ENCODE data around the gene DAB2IP. TPM values are rescaled to one million over a fixed set of nuclear protein-coding genes. Genes with fewer than 3 reads are reported as not detected.
"Not testable (repeated sequence)": the region's sequence is repeated elsewhere in the genome, so short reads cannot be mapped to it uniquely, and the experiment has no call there.

Gene DAB2IP
- total RNA-seq, 1 experiment from 2014 or later = 4.0 TPM

DNA sequence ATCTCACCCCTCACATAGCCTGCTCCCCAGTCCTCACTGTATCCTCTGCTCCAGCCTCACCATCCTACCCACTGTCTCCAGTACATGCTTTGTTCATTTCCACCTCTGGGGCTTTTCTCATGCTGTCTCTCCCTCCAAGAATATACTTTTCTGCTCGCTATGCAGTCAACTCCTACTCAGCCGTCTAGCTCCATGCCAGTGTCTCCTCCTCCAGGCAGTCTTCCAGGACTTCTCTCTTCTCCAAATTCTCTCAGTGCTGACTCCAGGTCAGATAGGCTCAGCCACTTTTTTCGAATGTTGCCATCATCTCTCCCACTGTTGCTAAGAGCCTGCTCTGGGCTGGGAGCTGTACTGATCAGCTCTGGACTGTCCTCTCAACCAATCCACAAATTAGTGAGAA, 8.0 kb upstream of the DAB2IP start:
- DNase-seq (ENCODE audit: low read depth) = no peak

GRCh38 chr9:121644040-121644439, 7.4 kb upstream of the DAB2IP start:
- DNase-seq (ENCODE audit: low read depth) = not testable (repeated sequence)

GRCh38 chr9:121645003-121645402, 6.4 kb upstream of the DAB2IP start:
- DNase-seq (ENCODE audit: low read depth) = no peak

- no peak for DNase-seq (ENCODE audit: low read depth)
These were observed 5.3 kb upstream of the DAB2IP start for GRCh38 chr9:121645853-121646807.

GRCh38 chr9:121646992-121647391, 4.4 kb upstream of the DAB2IP start:
- DNase-seq (ENCODE audit: low read depth) = no peak

DNA sequence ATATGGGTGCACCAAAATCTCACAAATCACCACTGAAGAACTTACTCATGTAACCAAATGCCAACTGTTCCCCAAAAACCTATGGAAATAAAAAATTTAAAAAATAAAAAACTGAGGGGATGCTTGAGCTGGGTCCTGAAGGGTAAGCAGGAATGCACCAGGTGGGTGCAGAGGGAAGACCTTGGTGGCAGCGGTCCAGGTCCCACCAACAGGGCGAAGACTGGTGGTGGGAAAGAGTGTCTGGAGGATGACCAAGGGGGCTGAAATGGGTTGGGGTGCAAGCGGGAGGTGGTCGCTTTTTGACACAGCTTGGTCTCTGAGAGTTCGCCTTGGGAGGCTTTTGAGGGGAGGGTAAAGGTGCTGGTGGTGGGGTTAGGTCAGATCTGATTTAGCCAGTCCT, 3.3 kb upstream of the DAB2IP start:
- DNase-seq (ENCODE audit: low read depth) = no peak

- DNase-seq (ENCODE audit: low read depth) = no peak
These were observed 2.6 kb upstream of the DAB2IP start for GRCh38 chr9:121648799-121649198.

DNA sequence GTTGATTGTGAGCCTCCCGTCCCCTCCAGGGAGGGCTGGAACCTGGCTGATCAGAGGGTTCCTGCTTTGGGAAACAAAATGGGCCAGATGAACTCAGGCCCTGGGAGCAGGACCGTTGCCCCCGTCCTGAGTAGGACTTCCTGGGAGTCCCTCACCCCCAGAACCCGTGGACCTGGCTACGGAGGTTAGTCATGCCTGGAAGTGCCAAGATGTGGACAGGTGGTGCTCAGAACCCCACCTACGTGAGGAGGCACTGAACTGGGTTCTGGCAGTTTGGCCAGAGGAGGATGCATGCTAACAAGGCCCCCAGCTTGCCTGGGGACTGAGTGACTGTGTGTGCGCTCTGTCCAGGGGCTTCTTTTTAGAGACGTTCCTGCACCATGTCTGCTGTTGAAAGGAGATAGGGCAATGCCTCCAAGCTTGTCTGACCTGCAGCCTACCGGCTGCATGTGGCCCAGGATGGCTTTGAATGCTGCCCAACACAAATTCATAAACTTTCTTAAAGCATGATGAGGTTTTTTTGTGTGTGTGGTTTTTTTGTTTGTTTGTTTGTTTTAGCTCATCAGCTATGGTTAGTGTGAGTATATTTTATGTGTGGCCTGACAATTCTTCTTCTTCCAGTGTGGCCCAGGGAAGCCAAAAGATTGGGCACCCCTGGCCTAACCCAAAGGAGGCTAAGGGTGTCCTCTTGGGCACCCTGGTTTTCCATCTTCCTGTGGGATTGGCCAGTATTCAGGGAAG, 1.8 kb upstream of the DAB2IP start:
- DNase-seq (ENCODE audit: low read depth) = no peak

GRCh38 chr9:121650217-121651007, 1.0 kb upstream of the DAB2IP start:
- DNase-seq (ENCODE audit: low read depth) = no peak

DNA sequence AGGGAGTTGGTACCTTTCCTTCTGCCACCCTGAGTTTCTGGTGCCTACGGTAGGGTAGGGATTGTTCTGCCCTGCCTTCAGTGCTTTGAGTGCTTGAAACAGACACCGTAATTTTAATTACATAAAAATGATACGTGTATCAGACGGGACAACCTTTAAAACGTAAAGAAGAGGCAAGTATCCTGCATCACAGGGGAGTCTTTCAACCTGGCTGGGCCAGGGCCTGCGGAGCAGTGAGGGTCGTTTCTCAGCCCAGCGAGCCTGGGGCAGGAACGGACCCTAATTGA, 483 bp upstream of the DAB2IP start:
- no peak for DNase-seq (ENCODE audit: low read depth)

- no peak for DNase-seq (ENCODE audit: low read depth)
These were observed 795 bp downstream of the DAB2IP start for GRCh38 chr9:121652021-121652837.

- no peak for DNase-seq (ENCODE audit: low read depth)
These were observed 1.4 kb downstream of the DAB2IP start for GRCh38 chr9:121652838-121653231.

DNA sequence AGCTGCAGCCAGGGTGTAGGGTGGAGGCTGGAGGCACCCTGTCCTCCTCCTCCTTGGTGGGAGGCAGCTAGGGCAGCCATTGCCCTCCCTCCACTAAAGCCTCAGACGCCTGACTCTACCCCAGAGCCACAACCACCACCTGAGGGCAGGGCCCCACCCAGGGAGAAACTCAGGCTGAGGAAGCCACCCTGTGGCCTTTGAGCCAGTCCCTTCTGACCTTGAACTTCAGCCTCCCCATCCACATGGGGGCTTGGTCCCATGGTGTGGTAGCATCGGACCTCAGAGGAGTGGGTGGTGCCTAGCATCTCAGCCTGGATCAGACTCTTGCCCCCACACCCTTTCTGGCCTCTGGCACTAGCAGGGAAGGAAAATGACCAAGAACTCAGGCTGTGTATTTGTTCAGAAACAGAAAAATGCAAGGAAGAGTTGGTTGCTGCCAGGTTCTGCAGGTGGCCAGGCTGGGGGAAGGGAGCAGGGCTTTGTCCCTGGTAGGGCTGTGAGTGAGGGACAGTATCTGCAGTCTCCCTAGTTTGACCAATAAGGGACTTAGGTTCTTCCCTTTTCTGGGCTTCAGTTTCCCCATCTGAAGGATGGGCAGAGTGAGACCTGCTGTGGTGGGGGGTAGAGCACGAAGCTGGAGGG, 3.2 kb downstream of the DAB2IP start:
- no peak for DNase-seq (ENCODE audit: low read depth)

GRCh38 chr9:121655231-121655755, 3.9 kb downstream of the DAB2IP start:
- no peak for DNase-seq (ENCODE audit: low read depth)

GRCh38 chr9:121656941-121657470, 5.6 kb downstream of the DAB2IP start:
- DNase-seq (ENCODE audit: low read depth) = no peak

DNA sequence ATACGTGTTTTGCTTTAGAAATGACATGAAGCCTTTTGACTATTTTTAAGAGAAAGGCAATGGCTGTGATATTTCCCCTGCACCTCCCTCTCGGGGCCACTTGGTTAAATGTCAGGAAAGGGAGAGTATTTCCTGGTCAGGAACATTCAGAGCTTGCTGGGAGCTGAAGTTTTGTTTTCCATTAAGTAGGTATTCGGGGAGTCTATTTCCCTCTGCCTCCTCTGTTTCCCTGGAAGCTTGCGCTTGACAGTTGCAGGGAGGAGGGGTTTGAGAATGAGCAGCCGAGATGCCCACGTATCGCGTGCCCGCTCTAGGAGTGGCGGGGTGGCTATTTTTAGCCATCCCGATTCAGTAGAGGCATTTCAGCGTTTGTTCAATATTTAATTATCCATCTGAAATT, 6.7 kb downstream of the DAB2IP start:
- no peak for DNase-seq (ENCODE audit: low read depth)

- no peak for DNase-seq (ENCODE audit: low read depth)
These were observed 7.2 kb downstream of the DAB2IP start for GRCh38 chr9:121658591-121658990.

GRCh38 chr9:121660367-121660766, 8.9 kb downstream of the DAB2IP start:
- DNase-seq (ENCODE audit: low read depth) = no peak

DNA sequence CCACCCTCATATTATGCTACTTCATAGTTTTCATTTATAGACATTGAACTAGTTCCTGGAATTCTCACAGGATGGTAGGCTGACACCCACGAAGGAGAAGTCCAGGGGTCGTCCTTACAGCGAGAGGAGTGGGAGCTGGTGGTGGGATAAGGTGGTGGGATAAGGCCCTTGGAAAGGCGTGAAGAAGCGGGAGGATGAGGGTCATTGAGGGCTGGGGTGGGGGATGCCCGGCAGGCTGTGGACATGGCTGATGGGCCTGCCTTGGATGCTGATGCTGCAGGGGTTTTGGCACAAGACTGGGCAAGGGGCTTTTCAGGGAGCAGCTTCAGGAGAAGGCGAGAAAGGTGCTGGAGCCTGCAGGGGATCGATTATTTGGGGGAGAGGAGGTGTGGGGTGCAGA, 9.4 kb downstream of the DAB2IP start:
- DNase-seq (ENCODE audit: low read depth) = no peak

- DNase-seq (ENCODE audit: low read depth) = no peak
These were observed 9.9 kb downstream of the DAB2IP start for GRCh38 chr9:121661328-121661727.
